Panc1 (cell line): Measurements from ENCODE around the gene DPYD. TPM values are rescaled to one million over a fixed set of nuclear protein-coding genes. Genes with fewer than 3 reads are reported as not detected.

Experiments used
- ATAC-seq: fragments of 200-7000 bp; cut with Tn5 transposase; 2 replicates; pipeline ENCODE4 v1.9.1; 2020; ENCODE audit warnings: mild to moderate bottlenecking, moderate library complexity
- BruUV-seq: library from RNA; stranded (reverse); fragments of 400-500 nt; replicated peaks from 2 replicates; lab custom pipeline; 2021; lab: Mats Ljungman, UMichigan
- CTCF ChIA-PET: fragments of 300-600 bp; sonication (Branson Sonifier 250); formaldehyde crosslinking; loops from one replicate; lab custom pipeline; 2022; ENCODE audit warnings: antibody characterized with exemption; lab: Charles Lee
- POLR2A ChIA-PET: fragments of 300-600 bp; sonication (Branson Sonifier 250); formaldehyde crosslinking; loops from one replicate; lab custom pipeline; 2022; ENCODE audit warnings: antibody characterized with exemption; lab: Charles Lee
- DNase-seq: peaks from one replicate; pipeline ENCODE4 v3.0.0-alpha.2; 2010; ENCODE audit warnings: low read depth, low spot score
- H3K27ac ChIP-seq: 2 replicates; pipeline ENCODE4 v1.5.1; 2011; ENCODE audit warnings: mild to moderate bottlenecking, low read length, inconsistent platforms
- H3K27me3 ChIP-seq: fragments of 200-500 bp; sonication (Bioruptor generic); 2 replicates; pipeline ENCODE4 v1.6.0; 2014; ENCODE audit warnings: low read length, inconsistent platforms; ENCODE audit not compliant: control insufficient read depth, insufficient read depth
- H3K36me3 ChIP-seq: fragments of 200-500 bp; sonication (Bioruptor generic); 2 replicates; pipeline ENCODE4 v1.5.1; 2014; ENCODE audit warnings: inconsistent platforms, mild to moderate bottlenecking, low read length, moderate library complexity; ENCODE audit not compliant: control insufficient read depth, insufficient read depth
- H3K4me1 ChIP-seq: 2 replicates; pipeline ENCODE4 v1.5.1; 2011; ENCODE audit warnings: inconsistent platforms, mild to moderate bottlenecking, low read length, moderate library complexity; ENCODE audit not compliant: control insufficient read depth, insufficient read depth
- H3K4me3 ChIP-seq, 2 experiments: 2 replicates each; pipeline ENCODE4 v1.5.1; 2011 to 2012; ENCODE audit warnings: low read depth in 2 of 2, low read length in 2 of 2, mild to moderate bottlenecking in 2 of 2, inconsistent platforms in 1 of 2, moderate library complexity in 1 of 2
- H3K9me3 ChIP-seq: fragments of 200-500 bp; sonication (Bioruptor generic); 2 replicates; pipeline ENCODE4 v1.5.1; 2014; ENCODE audit warnings: low read depth, mild to moderate bottlenecking, inconsistent platforms, low read length, moderate library complexity; ENCODE audit not compliant: control insufficient read depth, insufficient read depth
- POLR2AphosphoS5 ChIP-seq: IDR thresholded peaks from 2 replicates; pipeline ENCODE4 v1.6.1; 2012; ENCODE audit warnings: mild to moderate bottlenecking, low read depth, low read length, moderate library complexity
- SIN3A ChIP-seq: IDR thresholded peaks from 2 replicates; pipeline ENCODE4 v1.6.1; 2012; ENCODE audit warnings: low read depth, mild to moderate bottlenecking, low read length, moderate library complexity, borderline replicate concordance; ENCODE audit not compliant: insufficient read depth
- TCF7L2 ChIP-seq: IDR thresholded peaks from 2 replicates; pipeline ENCODE4 v1.6.1; 2011; ENCODE audit warnings: mild to moderate bottlenecking, low read depth, low read length, inconsistent platforms
- in situ Hi-C: cut with HindIII; loops from 2 replicates; pipeline ENCODE4 v1.10.0; 2016; ENCODE audit warnings: low sequenced_read_pairs, low pct_unique_long_range_greater_than_20kb
- intact Hi-C: fragments of 100-400 bp; cut with micrococcal nuclease; formaldehyde crosslinking; loops from one replicate; pipeline ENCODE4 v1.10.0; 2022; ENCODE audit not compliant: unreplicated experiment
- total RNA-seq: library from RNA; stranded (reverse); gene quantifications from one replicate; pipeline ENCODE4 v1.2.1, GENCODE V29; 2021; ENCODE audit not compliant: unreplicated experiment
- TF ChIP-seq, protein P1 (sequence below), 2 experiments: IDR thresholded peaks; 2 replicates each; pipeline ENCODE4 v1.6.1; 2011 to 2012; ENCODE audit warnings: low read depth in 2 of 2, control low read depth in 1 of 2, low read length in 1 of 2, mild to moderate bottlenecking in 1 of 2, moderate library complexity in 1 of 2; ENCODE audit not compliant: insufficient read depth in 1 of 2
- TF ChIP-seq, protein P2 (sequence below): fragments of 450-650 bp; IDR thresholded peaks from 2 replicates; pipeline ENCODE4 v1.5.1; 2017; ENCODE audit warnings: mild to moderate bottlenecking

Gene DPYD
- total RNA-seq, 1 experiment from 2014 or later, result 2.0 TPM

DNA sequence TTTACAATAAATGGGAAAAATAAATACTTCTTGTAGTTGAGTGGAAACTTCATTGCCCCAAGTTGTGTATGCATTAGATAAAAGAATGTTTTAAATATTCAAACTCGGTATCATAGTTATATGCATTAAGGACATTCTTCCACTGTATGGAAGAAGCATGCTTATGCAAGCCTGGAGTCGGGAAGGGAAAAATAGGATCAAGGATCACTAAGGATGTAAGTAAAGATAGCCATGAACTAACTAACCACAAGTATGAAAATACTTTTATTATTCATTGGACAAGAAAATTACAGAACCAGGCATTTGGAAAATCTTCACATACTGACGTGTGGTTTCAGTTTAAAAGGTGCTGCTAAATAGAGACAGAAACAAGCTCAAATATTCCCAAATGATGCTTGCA, 26.9 kb upstream of the DPYD start:
- BruUV-seq, result no TSS peak
- H3K36me3 ChIP-seq, result no peaks in the 10 kb centered on the region
- in situ Hi-C loops, result no loop called here
- TF ChIP-seq TCF7L2 (no peak), SIN3A (no peak), POLR2AphosphoS5 (no peak)
- TF ChIP-seq, protein P1, sequence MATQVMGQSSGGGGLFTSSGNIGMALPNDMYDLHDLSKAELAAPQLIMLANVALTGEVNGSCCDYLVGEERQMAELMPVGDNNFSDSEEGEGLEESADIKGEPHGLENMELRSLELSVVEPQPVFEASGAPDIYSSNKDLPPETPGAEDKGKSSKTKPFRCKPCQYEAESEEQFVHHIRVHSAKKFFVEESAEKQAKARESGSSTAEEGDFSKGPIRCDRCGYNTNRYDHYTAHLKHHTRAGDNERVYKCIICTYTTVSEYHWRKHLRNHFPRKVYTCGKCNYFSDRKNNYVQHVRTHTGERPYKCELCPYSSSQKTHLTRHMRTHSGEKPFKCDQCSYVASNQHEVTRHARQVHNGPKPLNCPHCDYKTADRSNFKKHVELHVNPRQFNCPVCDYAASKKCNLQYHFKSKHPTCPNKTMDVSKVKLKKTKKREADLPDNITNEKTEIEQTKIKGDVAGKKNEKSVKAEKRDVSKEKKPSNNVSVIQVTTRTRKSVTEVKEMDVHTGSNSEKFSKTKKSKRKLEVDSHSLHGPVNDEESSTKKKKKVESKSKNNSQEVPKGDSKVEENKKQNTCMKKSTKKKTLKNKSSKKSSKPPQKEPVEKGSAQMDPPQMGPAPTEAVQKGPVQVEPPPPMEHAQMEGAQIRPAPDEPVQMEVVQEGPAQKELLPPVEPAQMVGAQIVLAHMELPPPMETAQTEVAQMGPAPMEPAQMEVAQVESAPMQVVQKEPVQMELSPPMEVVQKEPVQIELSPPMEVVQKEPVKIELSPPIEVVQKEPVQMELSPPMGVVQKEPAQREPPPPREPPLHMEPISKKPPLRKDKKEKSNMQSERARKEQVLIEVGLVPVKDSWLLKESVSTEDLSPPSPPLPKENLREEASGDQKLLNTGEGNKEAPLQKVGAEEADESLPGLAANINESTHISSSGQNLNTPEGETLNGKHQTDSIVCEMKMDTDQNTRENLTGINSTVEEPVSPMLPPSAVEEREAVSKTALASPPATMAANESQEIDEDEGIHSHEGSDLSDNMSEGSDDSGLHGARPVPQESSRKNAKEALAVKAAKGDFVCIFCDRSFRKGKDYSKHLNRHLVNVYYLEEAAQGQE (IDR thresholded peaks at IDR 0.05; ENCODE audit: insufficient read depth in 1 of 2, low read depth in 2 of 2, low read length in 1 of 2), result no peak
- TF ChIP-seq, protein P2, sequence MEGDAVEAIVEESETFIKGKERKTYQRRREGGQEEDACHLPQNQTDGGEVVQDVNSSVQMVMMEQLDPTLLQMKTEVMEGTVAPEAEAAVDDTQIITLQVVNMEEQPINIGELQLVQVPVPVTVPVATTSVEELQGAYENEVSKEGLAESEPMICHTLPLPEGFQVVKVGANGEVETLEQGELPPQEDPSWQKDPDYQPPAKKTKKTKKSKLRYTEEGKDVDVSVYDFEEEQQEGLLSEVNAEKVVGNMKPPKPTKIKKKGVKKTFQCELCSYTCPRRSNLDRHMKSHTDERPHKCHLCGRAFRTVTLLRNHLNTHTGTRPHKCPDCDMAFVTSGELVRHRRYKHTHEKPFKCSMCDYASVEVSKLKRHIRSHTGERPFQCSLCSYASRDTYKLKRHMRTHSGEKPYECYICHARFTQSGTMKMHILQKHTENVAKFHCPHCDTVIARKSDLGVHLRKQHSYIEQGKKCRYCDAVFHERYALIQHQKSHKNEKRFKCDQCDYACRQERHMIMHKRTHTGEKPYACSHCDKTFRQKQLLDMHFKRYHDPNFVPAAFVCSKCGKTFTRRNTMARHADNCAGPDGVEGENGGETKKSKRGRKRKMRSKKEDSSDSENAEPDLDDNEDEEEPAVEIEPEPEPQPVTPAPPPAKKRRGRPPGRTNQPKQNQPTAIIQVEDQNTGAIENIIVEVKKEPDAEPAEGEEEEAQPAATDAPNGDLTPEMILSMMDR, result no peak
- ATAC-seq, result no peak
- H3K4me3 ChIP-seq, result no peak overlapping the region
- H3K9me3 ChIP-seq, result no peaks in the 10 kb centered on the region
- no peaks in the 10 kb centered on the region for H3K4me1 ChIP-seq
- ChIA-PET CTCF (no interaction called here), POLR2A (no interaction called here)
- DNase-seq, result no peak
- no peaks in the 10 kb centered on the region for H3K27me3 ChIP-seq
- no peak overlapping the region for H3K27ac ChIP-seq
- intact Hi-C loops, result no loop called here

DNA sequence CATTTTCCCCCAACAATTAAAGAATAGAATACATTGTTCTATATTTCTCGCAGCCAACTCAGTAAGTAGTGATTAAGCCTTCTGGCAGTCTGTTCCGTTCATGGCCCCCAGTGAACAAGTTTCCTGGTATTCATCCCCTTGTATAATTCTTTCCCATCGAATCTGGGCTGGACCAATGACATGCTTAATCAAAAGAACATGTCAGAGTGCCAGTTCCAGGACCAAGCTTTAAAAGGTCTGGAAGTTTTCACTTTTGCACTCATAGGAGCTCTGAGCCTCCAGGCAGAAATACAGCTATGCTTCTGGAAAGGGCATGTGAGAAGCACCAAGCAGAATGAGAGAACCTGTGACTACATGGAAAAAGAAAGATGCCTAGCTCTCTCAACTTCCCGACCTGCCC, 22.5 kb upstream of the DPYD start:
- no TSS peak for BruUV-seq
- POLR2A ChIA-PET, result no interaction called here
- intact Hi-C loops, result no loop called here
- H3K27ac ChIP-seq, result no peak overlapping the region
- H3K27me3 ChIP-seq, result no peaks in the 10 kb centered on the region
- no peaks in the 10 kb centered on the region for H3K36me3 ChIP-seq
- no peak overlapping the region; a peak in 1 of 4 replicates for H3K4me3 ChIP-seq
- no peaks in the 10 kb centered on the region; the same call in 1 of the 2 replicates for H3K9me3 ChIP-seq
- no peak for DNase-seq
- H3K4me1 ChIP-seq, result no peaks in the 10 kb centered on the region
- in situ Hi-C loops, result no loop called here
- CTCF ChIA-PET, result no interaction called here
- TF ChIP-seq POLR2AphosphoS5, result no peak
- TF ChIP-seq, protein P1 (IDR thresholded peaks at IDR 0.05; ENCODE audit: insufficient read depth in 1 of 2, low read depth in 2 of 2, low read length in 1 of 2), result no peak
- TF ChIP-seq, protein P2, result no peak
- TF ChIP-seq TCF7L2, result no peak
- TF ChIP-seq SIN3A, result no peak
- ATAC-seq, result no peak
